Measurements from ENCODE around the gene MRPS16.
"Not testable (repeated sequence)": the region's sequence is repeated elsewhere in the genome, so short reads cannot be mapped to it uniquely, and the experiment has no call there.

MRPS16 gene

GRCh38 chr10:73262880-73263555, 10.6 kb upstream of the MRPS16 start:
- TF ChIP-seq FOXP2 (optimal IDR thresholded peaks at IDR 0.05; ENCODE audit: control extremely low read depth, extremely low read length, insufficient read depth) = no peak
- no peaks in the 10 kb centered on the region for H3K9me3 ChIP-seq (ENCODE audit: low read depth, low read length)

GRCh38 chr10:73262105-73262730, 9.8 kb upstream of the MRPS16 start:
- no peak overlapping the region for H3K4me3 ChIP-seq
- no peaks in the 10 kb centered on the region for H3K36me3 ChIP-seq (ENCODE audit: insufficient read depth, low read length)
- H3K27ac ChIP-seq = no peak overlapping the region
- TF ChIP-seq FOXP2 (optimal IDR thresholded peaks at IDR 0.05; ENCODE audit: control extremely low read depth, extremely low read length, insufficient read depth) = no peak
- no peak for TF ChIP-seq POLR2AphosphoS5 (IDR thresholded peaks at IDR 0.05; ENCODE audit: borderline replicate concordance, low read depth, low read length)
- TF ChIP-seq EZH2 (IDR thresholded peaks at IDR 0.05) = no peak
- no peak for DNase-seq (ENCODE audit: low read depth, low spot score)
- no peaks in the 10 kb centered on the region for H3K9me3 ChIP-seq (ENCODE audit: low read depth, low read length)
- no peak overlapping the region for H3K9ac ChIP-seq (ENCODE audit: insufficient read length)

More at GRCh38 chr10:73262880-73263555, 10.6 kb upstream of the MRPS16 start:
- H3K9ac ChIP-seq (ENCODE audit: insufficient read length) = no peak overlapping the region
- no peak overlapping the region for H3K4me3 ChIP-seq
- H3K36me3 ChIP-seq (ENCODE audit: insufficient read depth, low read length) = no peaks in the 10 kb centered on the region
- no peak overlapping the region for H3K27ac ChIP-seq
- DNase-seq (ENCODE audit: low read depth, low spot score) = no peak

GRCh38 chr10:73261362-73261995, 9.0 kb upstream of the MRPS16 start:
- Histone ChIP-seq H3K9me3 (ENCODE audit: low read depth, low read length) (no peaks in the 10 kb centered on the region), H3K27ac (no peak overlapping the region), H3K9ac (ENCODE audit: insufficient read length) (no peak overlapping the region), H3K36me3 (ENCODE audit: insufficient read depth, low read length) (no peaks in the 10 kb centered on the region), H3K4me3 (no peak overlapping the region)
- no peak for TF ChIP-seq FOXP2 (optimal IDR thresholded peaks at IDR 0.05; ENCODE audit: control extremely low read depth, extremely low read length, insufficient read depth)
- TF ChIP-seq POLR2AphosphoS5 (IDR thresholded peaks at IDR 0.05; ENCODE audit: borderline replicate concordance, low read depth, low read length) = no peak
- no peak for TF ChIP-seq EZH2 (IDR thresholded peaks at IDR 0.05)
- DNase-seq (ENCODE audit: low read depth, low spot score) = no peak

GRCh38 chr10:73258612-73259011, 6.2 kb upstream of the MRPS16 start:
- not testable (repeated sequence) for H3K27ac ChIP-seq; H3K9ac ChIP-seq (ENCODE audit: insufficient read length); DNase-seq (ENCODE audit: low read depth, low spot score); H3K36me3 ChIP-seq (ENCODE audit: insufficient read depth, low read length); H3K9me3 ChIP-seq (ENCODE audit: low read depth, low read length); H3K4me3 ChIP-seq

GRCh38 chr10:73253225-73253555, 746 bp upstream of the MRPS16 start:
- H3K4me3 ChIP-seq = peak overlapping the region; percentile 92
- peak overlapping the region; percentile 82; the same call in 1 of the 2 replicates for H3K27ac ChIP-seq
- TF ChIP-seq FOXP2 (optimal IDR thresholded peaks at IDR 0.05; ENCODE audit: control extremely low read depth, extremely low read length, insufficient read depth) (no peak), EZH2 (IDR thresholded peaks at IDR 0.05) (no peak), POLR2AphosphoS5 (IDR thresholded peaks at IDR 0.05; ENCODE audit: borderline replicate concordance, low read depth, low read length) (no peak)
- no peak for DNase-seq (ENCODE audit: low read depth, low spot score)
- H3K9me3 ChIP-seq (ENCODE audit: low read depth, low read length) = no peaks in the 10 kb centered on the region
- H3K9ac ChIP-seq (ENCODE audit: insufficient read length) = peak overlapping the region; percentile 93
- H3K36me3 ChIP-seq (ENCODE audit: insufficient read depth, low read length) = peaks cover 11% of the 10 kb centered on the region; the same call in 1 of the 2 replicates

- Histone ChIP-seq H3K9me3 (ENCODE audit: low read depth, low read length) (no peaks in the 10 kb centered on the region), H3K27ac (peak overlapping the region; percentile 81), H3K4me3 (peak overlapping the region; percentile 92), H3K9ac (ENCODE audit: insufficient read length) (peak overlapping the region; percentile 93), H3K36me3 (ENCODE audit: insufficient read depth, low read length) (peaks cover 11% of the 10 kb centered on the region; the same call in 1 of the 2 replicates)
- TF ChIP-seq POLR2AphosphoS5 (IDR thresholded peaks at IDR 0.05; ENCODE audit: borderline replicate concordance, low read depth, low read length) = no peak
- TF ChIP-seq FOXP2 (optimal IDR thresholded peaks at IDR 0.05; ENCODE audit: control extremely low read depth, extremely low read length, insufficient read depth) = no peak
- TF ChIP-seq EZH2 (IDR thresholded peaks at IDR 0.05) = no peak
- no peak for DNase-seq (ENCODE audit: low read depth, low spot score)
These were observed 580 bp downstream of the MRPS16 start for GRCh38 chr10:73251683-73252444.

- H3K4me3 ChIP-seq = no peak overlapping the region
- no peaks in the 10 kb centered on the region for H3K9me3 ChIP-seq (ENCODE audit: low read depth, low read length)
- H3K9ac ChIP-seq (ENCODE audit: insufficient read length) = no peak overlapping the region
- TF ChIP-seq FOXP2 (optimal IDR thresholded peaks at IDR 0.05; ENCODE audit: control extremely low read depth, extremely low read length, insufficient read depth) = no peak
- no peak for TF ChIP-seq EZH2 (IDR thresholded peaks at IDR 0.05)
- no peak for TF ChIP-seq POLR2AphosphoS5 (IDR thresholded peaks at IDR 0.05; ENCODE audit: borderline replicate concordance, low read depth, low read length)
- peak overlapping the region; percentile 73 for H3K27ac ChIP-seq
- H3K36me3 ChIP-seq (ENCODE audit: insufficient read depth, low read length) = peaks cover 35% of the 10 kb centered on the region
- DNase-seq (ENCODE audit: low read depth, low spot score) = no peak
These were observed 4.2 kb downstream of the MRPS16 start for GRCh38 chr10:73248259-73248724.
